GM21381 (cell line): ENCODE results near the gene MCF2L.

Experiments
- ATAC-seq: cut with Tn5 transposase; IDR thresholded peaks from one replicate; pipeline ENCODE4 v1.9.1; 2021; ENCODE audit warnings: mild to moderate bottlenecking, moderate library complexity; ENCODE audit not compliant: unreplicated experiment

MCF2L gene

GRCh38 chr13:112994084-112994780, 25.2 kb downstream of the MCF2L start:
- ATAC-seq, result no peak

- no peak for ATAC-seq
These were observed 25.9 kb downstream of the MCF2L start for GRCh38 chr13:112994781-112995355.

- no peak for ATAC-seq
These were observed 26.6 kb downstream of the MCF2L start for GRCh38 chr13:112995395-112996191.

- no peak for ATAC-seq
These were observed 27.7 kb downstream of the MCF2L start for GRCh38 chr13:112996671-112997091.

- no peak for ATAC-seq
These were observed 28.4 kb downstream of the MCF2L start for GRCh38 chr13:112997188-112998130.

GRCh38 chr13:112998521-112999280, 29.7 kb downstream of the MCF2L start:
- no peak for ATAC-seq

- ATAC-seq, result no peak
These were observed 30.6 kb downstream of the MCF2L start for GRCh38 chr13:112999414-113000177.

GRCh38 chr13:113000575-113000974, 31.6 kb downstream of the MCF2L start:
- ATAC-seq, result no peak

GRCh38 chr13:113001241-113002140, 32.5 kb downstream of the MCF2L start:
- ATAC-seq, result no peak

- ATAC-seq, result no peak
These were observed 33.3 kb downstream of the MCF2L start for GRCh38 chr13:113002206-113002912.

GRCh38 chr13:113002913-113003290, 33.9 kb downstream of the MCF2L start:
- no peak for ATAC-seq

GRCh38 chr13:113004126-113004525, 35.1 kb downstream of the MCF2L start:
- no peak for ATAC-seq

GRCh38 chr13:113005076-113005865, 36.3 kb downstream of the MCF2L start:
- no peak for ATAC-seq

- ATAC-seq, result no peak
These were observed 37.0 kb downstream of the MCF2L start for GRCh38 chr13:113005997-113006396.

- ATAC-seq, result no peak
These were observed 37.6 kb downstream of the MCF2L start for GRCh38 chr13:113006660-113007059.

- ATAC-seq, result no peak
These were observed 39.8 kb downstream of the MCF2L start for GRCh38 chr13:113008851-113009250.
